22Rv1 (cell line): Measurements from ENCODE around the gene LYL1.

Experiments used
- CTCF ChIP-seq: fragments of 450-650 bp; IDR thresholded peaks from 2 replicates; pipeline ENCODE4 v1.5.1; 2017; ENCODE audit warnings: mild to moderate bottlenecking
- ZFX ChIP-seq: fragments of 450-650 bp; IDR thresholded peaks from 2 replicates; pipeline ENCODE4 v1.6.1; 2017; ENCODE audit warnings: antibody characterized with exemption, borderline replicate concordance

DNA sequence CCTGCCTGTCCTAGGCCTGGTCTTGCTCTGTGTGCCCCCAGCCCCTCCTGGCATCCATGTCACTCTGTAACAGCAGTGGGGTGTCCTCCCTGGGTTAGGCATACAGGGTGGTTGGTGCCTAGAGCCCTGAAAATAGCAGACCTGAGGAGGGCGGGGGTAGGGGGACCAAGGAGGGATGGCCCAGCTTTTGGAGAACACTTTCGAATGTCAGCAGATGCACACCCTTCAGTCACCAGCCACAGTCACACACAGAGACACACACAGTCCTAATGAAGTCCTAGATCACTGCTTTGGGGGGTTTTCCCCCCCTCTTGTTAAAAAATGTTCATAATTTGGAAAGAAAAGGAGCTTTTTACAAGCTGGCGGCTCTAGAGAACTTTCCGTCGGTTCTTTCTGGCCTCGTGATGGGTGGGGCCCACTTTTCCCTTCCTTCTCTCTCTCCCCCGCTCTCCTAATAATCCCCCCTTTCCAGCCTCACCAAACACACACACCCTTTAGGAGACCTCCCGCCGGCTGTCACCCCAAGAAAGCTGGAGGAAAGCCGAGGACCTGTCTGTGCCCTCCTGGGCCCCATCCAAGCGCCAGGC is 47.9 kb downstream of the LYL1 start:
- no peak for TF ChIP-seq CTCF
- no peak for TF ChIP-seq ZFX
